Upper lobe of right lung (tissue), 1 donor: Measurements from ENCODE around the gene PLSCR4. TPM values are rescaled to one million over a fixed set of nuclear protein-coding genes. Genes with fewer than 3 reads are reported as not detected.

Experiments
- ATAC-seq: fragments of 200-7000 bp; cut with Tn5 transposase; one replicate; pipeline ENCODE4 v1.9.1; 2020; ENCODE audit warnings: mild to moderate bottlenecking, moderate library complexity
- DNase-seq: peaks from one replicate; pipeline ENCODE4 v3.0.0-alpha.2; 2020
- H3K27ac ChIP-seq: fragments of 200-600 bp; one replicate; pipeline ENCODE4 v1.8.0; 2022
- H3K27me3 ChIP-seq: fragments of 200-600 bp; one replicate; pipeline ENCODE4 v1.8.0; 2022; ENCODE audit warnings: mild to moderate bottlenecking
- H3K36me3 ChIP-seq: fragments of 200-600 bp; one replicate; pipeline ENCODE4 v1.8.0; 2022
- H3K4me1 ChIP-seq: fragments of 200-600 bp; one replicate; pipeline ENCODE4 v1.8.0; 2022
- H3K4me3 ChIP-seq: fragments of 200-600 bp; one replicate; pipeline ENCODE4 v1.8.0; 2022; ENCODE audit warnings: mild to moderate bottlenecking
- H3K9me3 ChIP-seq: fragments of 200-600 bp; one replicate; pipeline ENCODE4 v1.8.0; 2022
- intact Hi-C: fragments of 100-400 bp; cut with DNase I; formaldehyde crosslinking; loops from one replicate; pipeline ENCODE4 v1.11.0; 2022
- total RNA-seq: library from RNA; stranded (reverse); fragmentation: NEBNext Ultra II Directional; extraction: Animal tissue kit (Norgen Biotek cat#: 25700); gene quantifications from one replicate; pipeline ENCODE4 v1.2.1, GENCODE V29; 2021
- TF ChIP-seq, protein P1 (sequence below): fragments of 200-600 bp; IDR thresholded peaks from one replicate; pipeline ENCODE4 v1.8.0; 2022; ENCODE audit warnings: antibody characterized with exemption
- donor health status: DM: no; HTN: yes; CAD: no; lungs with severe emphysema.

PLSCR4 gene
- total RNA-seq, 1 donor from 2014 or later, result 84.1 TPM

DNA sequence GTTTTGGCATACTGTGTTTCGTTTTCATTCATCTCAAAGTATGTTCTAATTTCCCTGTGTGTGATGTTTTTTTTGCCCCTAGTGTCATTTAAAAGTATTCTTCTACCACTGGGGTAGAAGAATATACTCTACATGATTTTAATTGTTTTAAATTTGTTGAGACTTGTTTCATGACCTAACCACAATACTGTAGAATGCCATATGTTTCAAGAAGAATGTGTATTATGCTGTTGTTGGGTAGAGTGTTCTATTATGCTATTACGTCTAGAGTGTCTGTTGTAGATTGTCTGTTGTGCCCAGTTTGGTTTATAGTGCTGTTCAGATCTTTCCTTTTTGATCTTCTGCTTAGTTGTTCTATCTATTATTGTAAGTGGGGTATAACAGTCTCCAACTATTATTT lies 36.4 kb downstream of the PLSCR4 start:
- intact Hi-C loops, result loop anchor here (10.0 kb wide), 1 partner anchor 110 kb away; no protein-coding TSS in a partner anchor
- no peak for DNase-seq
- no peaks in the 10 kb centered on the region for H3K9me3 ChIP-seq
- no peak overlapping the region for H3K27ac ChIP-seq
- H3K36me3 ChIP-seq, result peaks cover 5% of the 10 kb centered on the region
- no peaks in the 10 kb centered on the region for H3K4me1 ChIP-seq
- TF ChIP-seq, protein P1, sequence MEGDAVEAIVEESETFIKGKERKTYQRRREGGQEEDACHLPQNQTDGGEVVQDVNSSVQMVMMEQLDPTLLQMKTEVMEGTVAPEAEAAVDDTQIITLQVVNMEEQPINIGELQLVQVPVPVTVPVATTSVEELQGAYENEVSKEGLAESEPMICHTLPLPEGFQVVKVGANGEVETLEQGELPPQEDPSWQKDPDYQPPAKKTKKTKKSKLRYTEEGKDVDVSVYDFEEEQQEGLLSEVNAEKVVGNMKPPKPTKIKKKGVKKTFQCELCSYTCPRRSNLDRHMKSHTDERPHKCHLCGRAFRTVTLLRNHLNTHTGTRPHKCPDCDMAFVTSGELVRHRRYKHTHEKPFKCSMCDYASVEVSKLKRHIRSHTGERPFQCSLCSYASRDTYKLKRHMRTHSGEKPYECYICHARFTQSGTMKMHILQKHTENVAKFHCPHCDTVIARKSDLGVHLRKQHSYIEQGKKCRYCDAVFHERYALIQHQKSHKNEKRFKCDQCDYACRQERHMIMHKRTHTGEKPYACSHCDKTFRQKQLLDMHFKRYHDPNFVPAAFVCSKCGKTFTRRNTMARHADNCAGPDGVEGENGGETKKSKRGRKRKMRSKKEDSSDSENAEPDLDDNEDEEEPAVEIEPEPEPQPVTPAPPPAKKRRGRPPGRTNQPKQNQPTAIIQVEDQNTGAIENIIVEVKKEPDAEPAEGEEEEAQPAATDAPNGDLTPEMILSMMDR, result no peak
- no peaks in the 10 kb centered on the region for H3K27me3 ChIP-seq
- no peak overlapping the region for H3K4me3 ChIP-seq
- no peak for ATAC-seq

GRCh38 chr3:146209371-146209770 lies 41.5 kb downstream of the PLSCR4 start:
- H3K27me3 ChIP-seq, result no peaks in the 10 kb centered on the region
- H3K9me3 ChIP-seq, result no peaks in the 10 kb centered on the region
- intact Hi-C loops, result no loop called here
- ATAC-seq (no peak), DNase-seq (no peak)
- no peak overlapping the region for H3K27ac ChIP-seq
- no peak overlapping the region for H3K4me3 ChIP-seq
- H3K4me1 ChIP-seq, result no peaks in the 10 kb centered on the region
- peaks cover 21% of the 10 kb centered on the region for H3K36me3 ChIP-seq
- TF ChIP-seq, protein P1, result no peak

DNA sequence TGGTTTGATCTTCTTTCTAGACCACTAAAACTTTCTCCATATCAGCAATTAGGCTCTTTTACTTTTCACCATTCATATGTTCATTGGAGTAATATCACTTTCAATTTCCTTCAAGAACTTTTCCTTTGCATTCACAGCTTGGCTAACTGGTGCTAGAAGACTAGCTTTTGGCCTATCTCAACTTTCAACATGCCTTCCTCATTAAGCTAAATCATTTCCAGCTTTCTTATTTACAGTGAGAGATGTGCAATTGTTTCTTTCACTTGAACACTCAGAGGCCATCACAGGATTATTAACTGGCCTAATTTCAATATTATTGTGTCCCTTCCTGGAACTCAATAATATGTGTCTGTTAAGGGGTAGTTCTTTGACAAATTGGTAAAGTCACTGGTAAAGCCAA lies 47.1 kb downstream of the PLSCR4 start:
- TF ChIP-seq, protein P1, result no peak
- ATAC-seq (no peak), DNase-seq (no peak)
- Histone ChIP-seq H3K9me3 (no peaks in the 10 kb centered on the region), H3K27ac (no peak overlapping the region), H3K36me3 (peaks cover 16% of the 10 kb centered on the region), H3K4me1 (no peaks in the 10 kb centered on the region), H3K27me3 (no peaks in the 10 kb centered on the region), H3K4me3 (no peak overlapping the region)
- intact Hi-C loops, result no loop called here

- Histone ChIP-seq H3K4me1 (no peaks in the 10 kb centered on the region), H3K36me3 (peaks cover 7% of the 10 kb centered on the region), H3K27ac (no peak overlapping the region), H3K27me3 (no peaks in the 10 kb centered on the region), H3K9me3 (no peaks in the 10 kb centered on the region), H3K4me3 (no peak overlapping the region)
- intact Hi-C loops, result no loop called here
- TF ChIP-seq, protein P1, result no peak
- DNase-seq, result no peak
- no peak for ATAC-seq
These were observed 50.3 kb downstream of the PLSCR4 start for GRCh38 chr3:146200461-146201220.

GRCh38 chr3:146199762-146200161 lies 51.1 kb downstream of the PLSCR4 start:
- Histone ChIP-seq H3K4me1 (no peaks in the 10 kb centered on the region), H3K9me3 (no peaks in the 10 kb centered on the region), H3K27me3 (no peaks in the 10 kb centered on the region), H3K36me3 (peaks cover 7% of the 10 kb centered on the region), H3K4me3 (no peak overlapping the region), H3K27ac (no peak overlapping the region)
- ATAC-seq (no peak), DNase-seq (no peak)
- TF ChIP-seq, protein P1, result no peak
- intact Hi-C loops, result no loop called here
